Endothelial cell of umbilical vein (primary cell): ENCODE measurements around the gene INPP5A. TPM values are rescaled to one million over a fixed set of nuclear protein-coding genes. Genes with fewer than 3 reads are reported as not detected.
A peak's percentile ranks its signal among the peaks of the same experiment; 100 is the strongest.

ENCODE experiments used
- BruUV-seq: library from RNA; stranded (reverse); fragments of 400-500 nt; replicated peaks from 2 replicates; lab custom pipeline; 2021; lab: Mats Ljungman, UMichigan
- CTCF ChIA-PET: fragments of 300-600, 350-600 bp; sonication (Branson Sonifier 250); formaldehyde crosslinking; loops from one replicate; lab custom pipeline; 2021; ENCODE audit warnings: antibody characterized with exemption, inconsistent platforms; lab: Charles Lee
- POLR2A ChIA-PET: fragments of 300-600, 350-600 bp; sonication (Branson Sonifier 250); formaldehyde crosslinking; loops from one replicate; lab custom pipeline; 2021; ENCODE audit warnings: antibody characterized with exemption, inconsistent platforms; lab: Charles Lee
- DNase-seq: peaks from one replicate; pipeline ENCODE4 v3.0.0-alpha.2; 2011; ENCODE audit warnings: low read depth, low spot score
- FAIRE-seq: peaks from 2 replicates; lab custom pipeline; 2011; peaks lifted over from hg19 to GRCh38; lab: Jason Lieb, UNC
- H2AFZ ChIP-seq: 2 replicates; pipeline ENCODE4 v1.6.0; 2012; ENCODE audit warnings: low read depth, low read length, control low read depth, inconsistent platforms
- H3K27ac ChIP-seq: 2 replicates; pipeline ENCODE4 v1.5.1; 2011; ENCODE audit warnings: low read depth, mild to moderate bottlenecking, control low read depth, low read length, moderate library complexity; ENCODE audit not compliant: insufficient read depth
- H3K27me3 ChIP-seq, 2 experiments: 2 replicates each; pipeline versions ENCODE4 v1.6.0 to v1.6.1; 2011; ENCODE audit warnings: low read length in 2 of 2, mixed read lengths in 1 of 2; ENCODE audit not compliant: control insufficient read depth in 2 of 2, insufficient read depth in 2 of 2
- H3K36me3 ChIP-seq, 2 experiments: 2 replicates in 1 of 2; 3 replicates in 1 of 2; pipeline ENCODE4 v1.5.1; 2011; ENCODE audit warnings: low read length in 2 of 2, mild to moderate bottlenecking in 1 of 2, moderate library complexity in 1 of 2; ENCODE audit not compliant: control insufficient read depth in 2 of 2, insufficient read depth in 2 of 2; ENCODE audit errors: extremely low read depth in 1 of 2
- H3K4me1 ChIP-seq: 3 replicates; pipeline ENCODE4 v1.5.1; 2011; ENCODE audit warnings: mild to moderate bottlenecking, low read length; ENCODE audit not compliant: control insufficient read depth, insufficient read depth; ENCODE audit errors: extremely low read depth
- H3K4me2 ChIP-seq: 2 replicates; pipeline ENCODE4 v1.6.1; 2011; ENCODE audit warnings: low read length, control low read depth, mixed read lengths; ENCODE audit not compliant: insufficient read depth
- H3K4me3 ChIP-seq, 3 experiments: fragments of 200-600 bp in 1 of 3; sonication (generic), shearing (Covaris generic) in 1 of 3; replicated peaks in 1 of 3; 2 replicates each; pipeline ENCODE4 v1.5.1; 2011 to 2016; ENCODE audit warnings: control low read depth in 3 of 3, low read length in 3 of 3, mild to moderate bottlenecking in 2 of 3, inconsistent platforms in 1 of 3, low read depth in 1 of 3, moderate library complexity in 1 of 3; ENCODE audit not compliant: insufficient read depth in 1 of 3
- H3K79me2 ChIP-seq: 2 replicates; pipeline ENCODE4 v1.6.0; 2012; ENCODE audit warnings: low read length, inconsistent platforms; ENCODE audit not compliant: control insufficient read depth, insufficient read depth
- H3K9ac ChIP-seq: replicated peaks from 2 replicates; pipeline ENCODE3; 2011; ENCODE audit warnings: low read length, control low read depth; ENCODE audit not compliant: insufficient read depth; ENCODE audit errors: extremely low read depth
- H3K9me1 ChIP-seq: replicated peaks from 3 replicates; pipeline ENCODE4 v1.6.0; 2011; ENCODE audit warnings: mild to moderate bottlenecking, low read length; ENCODE audit not compliant: control insufficient read depth, insufficient read depth; ENCODE audit errors: extremely low read depth
- H3K9me3 ChIP-seq: replicated peaks from 2 replicates; pipeline ENCODE4 v1.5.1; 2012; ENCODE audit warnings: low read length, inconsistent platforms; ENCODE audit not compliant: control insufficient read depth, insufficient read depth
- H4K20me1 ChIP-seq: replicated peaks from 2 replicates; pipeline ENCODE3; 2011; ENCODE audit warnings: mild to moderate bottlenecking, low read length; ENCODE audit not compliant: control insufficient read depth, insufficient read depth; ENCODE audit errors: extremely low read depth
- CTCF ChIP-seq, 2 donors: IDR thresholded peaks; 1 replicate in 1 of 2; 2 replicates in 1 of 2; pipeline ENCODE4 v1.5.1; 2011; ENCODE audit warnings: low read length in 2 of 2, mild to moderate bottlenecking in 2 of 2, moderate library complexity in 2 of 2, control low read depth in 1 of 2, inconsistent platforms in 1 of 2, low read depth in 1 of 2; ENCODE audit not compliant: insufficient read depth in 1 of 2; ENCODE audit errors: extremely low read depth in 1 of 2
- GATA2 ChIP-seq: IDR thresholded peaks from 2 replicates; pipeline ENCODE4 v1.7.0; 2011; ENCODE audit warnings: low read depth, mild to moderate bottlenecking, moderate library complexity, mixed read lengths, low read length; ENCODE audit not compliant: insufficient read length, insufficient read depth
- POLR2AphosphoS5 ChIP-seq: IDR thresholded peaks from 2 replicates; pipeline ENCODE4 v1.6.1; 2012; ENCODE audit warnings: low read depth, mild to moderate bottlenecking, control low read depth, low read length, moderate library complexity; ENCODE audit not compliant: insufficient read depth
- dilution Hi-C: fragments of 300-500 bp; cut with MboI; formaldehyde crosslinking; loops from one replicate; pipeline ENCODE4 v1.15.0; 2019; ENCODE audit warnings: low sequenced_read_pairs; ENCODE audit not compliant: extremely low pct_ligation_motif_present
- intact Hi-C: fragments of 100-400 bp; cut with micrococcal nuclease; formaldehyde crosslinking; loops from one replicate; pipeline ENCODE4 v1.10.0; 2022
- polyA plus RNA-seq, 4 experiments: library from polyadenylated mRNA; depleted of rRNA in 3 of 4; stranded (reverse) in 3 of 4; unstranded in 1 of 4; fragments of >200 nt; gene quantifications; 2 replicates each; pipeline versions ENCODE4 v1.2.1 to v1.2.3, GENCODE V29; 2011 to 2012; ENCODE audit warnings: missing spikeins in 1 of 4
- total RNA-seq: library from RNA; stranded (reverse); gene quantifications from 2 replicates; pipeline ENCODE4 v1.2.3, GENCODE V29; 2021

The INPP5A gene
- total and polyA plus RNA-seq, 2 donors (not counting 3 experiments of a cell fraction or from before 2014, with no cell fraction given): 22.9 to 33.2 TPM

GRCh38 chr10:132654708-132655661, 117.4 kb downstream of the INPP5A start:
- ChIA-PET CTCF (interaction anchor here (0.7 to 2.7 kb wide), 24 partner anchors 9 to 660 kb away, joined by 3 to 21 read pairs (median 5); no protein-coding TSS in a partner anchor), POLR2A (no interaction called here)
- H3K4me2 ChIP-seq: no peak overlapping the region
- H3K9ac ChIP-seq: no peak overlapping the region
- dilution Hi-C loops (no loop called here), intact Hi-C loops (loop anchor here (1.0 to 2.0 kb wide), 7 partner anchors 129 to 469 kb away; no protein-coding TSS in a partner anchor)
- no peaks in the 10 kb centered on the region for H4K20me1 ChIP-seq
- no peaks in the 10 kb centered on the region for H3K79me2 ChIP-seq
- peak; percentile 68 for DNase-seq
- BruUV-seq: no TSS peak
- no peak overlapping the region for H3K4me3 ChIP-seq
- no peaks in the 10 kb centered on the region for H3K4me1 ChIP-seq
- no peak overlapping the region for H2AFZ ChIP-seq
- peak; percentile 77 for FAIRE-seq
- no peak overlapping the region for H3K27ac ChIP-seq
- no peaks in the 10 kb centered on the region for H3K36me3 ChIP-seq
- no peaks in the 10 kb centered on the region for H3K9me1 ChIP-seq
- H3K9me3 ChIP-seq: no peaks in the 10 kb centered on the region
- no peaks in the 10 kb centered on the region for H3K27me3 ChIP-seq
- TF ChIP-seq GATA2 (no peak), CTCF (IDR thresholded peaks at IDR 0.05; ENCODE audit: extremely low read depth in 1 of 2, insufficient read depth in 1 of 2, low read depth in 1 of 2, low read length in 2 of 2) (peak; percentile 92 to 94), POLR2AphosphoS5 (no peak)
